HepG2 (cell line): ENCODE results near the gene WSCD1. TPM values are rescaled to one million over a fixed set of nuclear protein-coding genes. Genes with fewer than 3 reads are reported as not detected.

Experiments used
- ATAC-seq: fragments of 200-7000 bp; cut with Tn5 transposase; 3 replicates; pipeline ENCODE4 v1.9.1; 2020; ENCODE audit warnings: mild to moderate bottlenecking, moderate library complexity
- BruUV-seq: library from RNA; stranded (reverse); fragments of 400-500 nt; replicated peaks from 2 replicates; lab custom pipeline; 2021; lab: Mats Ljungman, UMichigan
- CTCF ChIA-PET: fragments of 300-600 bp; formaldehyde crosslinking; extraction: SDS; loops from one replicate; lab custom pipeline; 2021; ENCODE audit warnings: low total read pairs, inconsistent platforms, low intra/inter-chr PET ratio; lab: Yijun Ruan, JAX
- POLR2A ChIA-PET: fragments of 350-600 bp; sonication (Branson Sonifier 250); formaldehyde crosslinking; loops from one replicate; lab custom pipeline; 2020; ENCODE audit warnings: antibody characterized with exemption, inconsistent platforms; lab: Yijun Ruan, JAX
- DNase-seq: peaks from one replicate; pipeline ENCODE4 v3.0.0-alpha.2; 2015; ENCODE audit warnings: low spot score
- FAIRE-seq: peaks from 3 replicates; lab custom pipeline; 2011; peaks lifted over from hg19 to GRCh38; lab: Jason Lieb, UNC
- H2AFZ ChIP-seq: one replicate; pipeline ENCODE4 v1.6.1; 2011; ENCODE audit warnings: low read length, inconsistent platforms
- H3K27ac ChIP-seq: fragments of 300-600 bp; 3 replicates; pipeline ENCODE4 v1.8.0; 2011; ENCODE audit warnings: mixed run types, mild to moderate bottlenecking, mixed read lengths, low read length, inconsistent platforms; ENCODE audit not compliant: insufficient read depth; ENCODE audit errors: extremely low read length
- H3K27me3 ChIP-seq, 2 experiments: fragments of 200-600 bp in 1 of 2; 2 replicates in 1 of 2; 3 replicates in 1 of 2; pipeline versions ENCODE4 v1.6.0 to v1.8.0; 2011; ENCODE audit warnings: low read length in 2 of 2, mild to moderate bottlenecking in 2 of 2, moderate library complexity in 2 of 2, inconsistent platforms in 1 of 2; ENCODE audit not compliant: insufficient read depth in 2 of 2, control insufficient read depth in 1 of 2
- H3K36me3 ChIP-seq, 2 experiments: fragments of 200-600 bp in 1 of 2; replicated peaks in 1 of 2; 2 replicates in 1 of 2; 3 replicates in 1 of 2; pipeline versions ENCODE4 v1.5.1 to v1.8.0; 2011; ENCODE audit warnings: low read length in 2 of 2, inconsistent platforms in 1 of 2; ENCODE audit not compliant: insufficient read depth in 2 of 2, control insufficient read depth in 1 of 2
- H3K4me1 ChIP-seq: 2 replicates; pipeline ENCODE4 v1.5.1; 2012; ENCODE audit warnings: low read length, inconsistent platforms; ENCODE audit not compliant: insufficient read depth
- H3K4me2 ChIP-seq: 2 replicates; pipeline ENCODE4 v1.6.0; 2011; ENCODE audit warnings: low read depth, low read length, inconsistent platforms
- H3K4me3 ChIP-seq, 3 experiments: fragments of 200-600 bp in 1 of 3; sonication (generic), shearing (Covaris generic) in 1 of 3; replicated peaks in 1 of 3; 2 replicates each; pipeline ENCODE4 v1.5.1; 2011 to 2016; ENCODE audit warnings: low read length in 3 of 3, inconsistent platforms in 2 of 3, low read depth in 2 of 3, mild to moderate bottlenecking in 2 of 3, control low read depth in 1 of 3, mixed read lengths in 1 of 3; ENCODE audit not compliant: insufficient read depth in 1 of 3
- H3K79me2 ChIP-seq: one replicate; pipeline ENCODE4 v1.6.1; 2011; ENCODE audit warnings: low read length, inconsistent platforms; ENCODE audit not compliant: insufficient read depth
- H3K9ac ChIP-seq: 2 replicates; pipeline ENCODE4 v1.6.0; 2011; ENCODE audit warnings: mild to moderate bottlenecking, low read depth, low read length, inconsistent platforms; ENCODE audit not compliant: insufficient read depth
- H3K9me3 ChIP-seq: 2 replicates; pipeline ENCODE4 v1.5.1; 2012; ENCODE audit warnings: mild to moderate bottlenecking, low read length
- H4K20me1 ChIP-seq: 2 replicates; pipeline ENCODE4 v1.6.0; 2011; ENCODE audit warnings: inconsistent platforms, mild to moderate bottlenecking, low read length, moderate library complexity; ENCODE audit not compliant: insufficient read depth
- BRD4 ChIP-seq: sonication (generic); formaldehyde crosslinking; IDR thresholded peaks from 2 replicates; pipeline ENCODE4 v1.4.0; 2020; ENCODE audit warnings: missing genetic modification reagents
- CHD2 ChIP-seq: IDR thresholded peaks from 2 replicates; pipeline ENCODE4 v1.6.1; 2011; ENCODE audit warnings: low read depth, low read length, improper control_type of control experiment
- HMGXB3 ChIP-seq: sonication (generic); formaldehyde crosslinking; IDR thresholded peaks from 2 replicates; pipeline ENCODE4 v1.4.0; 2020; ENCODE audit warnings: missing genetic modification reagents, borderline replicate concordance
- IRX3 ChIP-seq: sonication (generic); formaldehyde crosslinking; IDR thresholded peaks from 2 replicates; pipeline ENCODE4 v1.8.1; 2023; ENCODE audit warnings: mild to moderate bottlenecking, low read depth, missing genetic modification reagents, borderline replicate concordance
- KDM3A ChIP-seq: IDR thresholded peaks from 2 replicates; pipeline ENCODE4 v1.6.1; 2018; ENCODE audit warnings: low read depth, missing compliant biosample characterization
- MIER3 ChIP-seq: IDR thresholded peaks from 2 replicates; pipeline ENCODE4 v1.6.1; 2016; ENCODE audit warnings: missing compliant biosample characterization, borderline replicate concordance
- MZF1 ChIP-seq: sonication (generic); formaldehyde crosslinking; IDR thresholded peaks from 2 replicates; pipeline ENCODE4 v1.8.1; 2023; ENCODE audit warnings: mild to moderate bottlenecking, missing genetic modification reagents, borderline replicate concordance
- STAG1 ChIP-seq: sonication (generic); formaldehyde crosslinking; IDR thresholded peaks from 2 replicates; pipeline ENCODE4 v1.4.0; 2020; ENCODE audit warnings: missing genetic modification reagents
- ZNF251 ChIP-seq: sonication (generic); formaldehyde crosslinking; IDR thresholded peaks from 2 replicates; pipeline ENCODE4 v1.9.0; 2021; ENCODE audit warnings: mild to moderate bottlenecking, missing genetic modification reagents
- ZNF713 ChIP-seq: sonication (generic); formaldehyde crosslinking; IDR thresholded peaks from 2 replicates; pipeline ENCODE4 v1.4.0; 2020; ENCODE audit warnings: mild to moderate bottlenecking, missing genetic modification reagents
- WGBS: methylation state at CpG from one replicate; pipeline ENCODE4 v1.1.6; 2017; ENCODE audit warnings: low lambda C conversion rate; 5-methylcytosine and 5-hydroxymethylcytosine counted together
- in situ Hi-C: cut with HindIII; loops from 2 replicates; pipeline ENCODE4 v1.10.0; 2017; ENCODE audit warnings: low pct_unique_long_range_greater_than_20kb; ENCODE audit not compliant: extremely low pct_ligation_motif_present
- intact Hi-C: fragments of 100-400 bp; cut with micrococcal nuclease; formaldehyde crosslinking; loops from one replicate; pipeline ENCODE4 v1.10.0; 2022; ENCODE audit not compliant: unreplicated experiment
- polyA plus RNA-seq, 8 experiments: library from polyadenylated mRNA; depleted of rRNA in 3 of 8; stranded (reverse) in 7 of 8; unstranded in 1 of 8; fragments of >200 nt; fragmentation: Illumina TruSeq in 4 of 8; extraction: Trizol in 4 of 8; gene quantifications; 2 replicates each; pipeline versions ENCODE4 v1.2.1 to v1.2.3, GENCODE V29; 2011 to 2016; ENCODE audit warnings: low read depth in 4 of 8, missing spikeins in 1 of 8, mixed read lengths in 1 of 8; ENCODE audit not compliant: insufficient read depth in 1 of 8
- total RNA-seq, 5 experiments: library from RNA; depleted of rRNA; stranded (reverse); fragments of >200 nt; fragmentation: Illumina TruSeq; extraction: Trizol; gene quantifications; 2 replicates each; pipeline ENCODE4 v1.2.3, GENCODE V29; 2016; ENCODE audit warnings: low read depth in 1 of 5
- TF ChIP-seq, protein P1 (sequence below): sonication (generic); formaldehyde crosslinking; IDR thresholded peaks from 2 replicates; pipeline ENCODE4 v1.5.0; 2020; ENCODE audit warnings: mild to moderate bottlenecking, missing genetic modification reagents, moderate library complexity

WSCD1 gene
- total and polyA plus RNA-seq, 2 of the 13 experiments (the other 11 are each of a cell fraction or from before 2014, with no cell fraction given): 0.24 to 2.7 TPM

GRCh38 chr17:6045621-6046357 is 24.4 kb upstream of the WSCD1 start:
- POLR2A ChIA-PET: no interaction called here
- intact Hi-C loops: no loop called here
- Histone ChIP-seq H2AFZ (no peak overlapping the region), H3K27ac (no peak overlapping the region), H3K27me3 (peaks cover 0 to 8% of the 10 kb centered on the region in 2 experiments; a peak in 1 of 5 replicates), H3K4me1 (peaks cover 4% of the 10 kb centered on the region), H3K9me3 (no peaks in the 10 kb centered on the region), H3K4me3 (no peak overlapping the region), H3K4me2 (no peak overlapping the region)
- no TSS peak for BruUV-seq
- FAIRE-seq (no peak), DNase-seq (no peak)
- TF ChIP-seq, protein P1, sequence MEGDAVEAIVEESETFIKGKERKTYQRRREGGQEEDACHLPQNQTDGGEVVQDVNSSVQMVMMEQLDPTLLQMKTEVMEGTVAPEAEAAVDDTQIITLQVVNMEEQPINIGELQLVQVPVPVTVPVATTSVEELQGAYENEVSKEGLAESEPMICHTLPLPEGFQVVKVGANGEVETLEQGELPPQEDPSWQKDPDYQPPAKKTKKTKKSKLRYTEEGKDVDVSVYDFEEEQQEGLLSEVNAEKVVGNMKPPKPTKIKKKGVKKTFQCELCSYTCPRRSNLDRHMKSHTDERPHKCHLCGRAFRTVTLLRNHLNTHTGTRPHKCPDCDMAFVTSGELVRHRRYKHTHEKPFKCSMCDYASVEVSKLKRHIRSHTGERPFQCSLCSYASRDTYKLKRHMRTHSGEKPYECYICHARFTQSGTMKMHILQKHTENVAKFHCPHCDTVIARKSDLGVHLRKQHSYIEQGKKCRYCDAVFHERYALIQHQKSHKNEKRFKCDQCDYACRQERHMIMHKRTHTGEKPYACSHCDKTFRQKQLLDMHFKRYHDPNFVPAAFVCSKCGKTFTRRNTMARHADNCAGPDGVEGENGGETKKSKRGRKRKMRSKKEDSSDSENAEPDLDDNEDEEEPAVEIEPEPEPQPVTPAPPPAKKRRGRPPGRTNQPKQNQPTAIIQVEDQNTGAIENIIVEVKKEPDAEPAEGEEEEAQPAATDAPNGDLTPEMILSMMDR: 0 out of 2 replicates have a peak, but pooled peaks have one; percentile 12
- TF ChIP-seq MZF1 (CRISPR knock-in tag) (no peak), STAG1 (CRISPR knock-in tag) (peak; percentile 35)
- TF ChIP-seq, all 625 proteins: peak for 2
- ATAC-seq: no peak
- H3K9ac ChIP-seq: no peak overlapping the region
- 60% methylated on average over 6 of the region's 6 CpGs for WGBS
- CTCF ChIA-PET: no interaction called here
- H3K79me2 ChIP-seq: no peaks in the 10 kb centered on the region
- in situ Hi-C loops: no loop called here
- H3K36me3 ChIP-seq: no peaks in the 10 kb centered on the region
- H4K20me1 ChIP-seq: no peaks in the 10 kb centered on the region

GRCh38 chr17:6046431-6046830 is 23.7 kb upstream of the WSCD1 start:
- Histone ChIP-seq H3K79me2 (no peaks in the 10 kb centered on the region), H3K4me1 (no peaks in the 10 kb centered on the region), H3K4me2 (no peak overlapping the region), H2AFZ (no peak overlapping the region), H3K9ac (no peak overlapping the region), H3K27me3 (0 out of 5 replicates have a peak, but pooled peaks cover 0 to 3% of the 10 kb centered on the region in 2 experiments), H4K20me1 (no peaks in the 10 kb centered on the region), H3K4me3 (no peak overlapping the region), H3K9me3 (no peaks in the 10 kb centered on the region), H3K36me3 (no peaks in the 10 kb centered on the region), H3K27ac (no peak overlapping the region)
- BruUV-seq: no TSS peak
- ATAC-seq (no peak), FAIRE-seq (no peak), DNase-seq (no peak)
- CTCF ChIA-PET: no interaction called here
- in situ Hi-C loops: no loop called here
- POLR2A ChIA-PET: no interaction called here
- intact Hi-C loops: no loop called here
- 41% methylated on average over 4 of the region's 4 CpGs for WGBS
- TF ChIP-seq MIER3 (CRISPR knock-in tag): no peak
- TF ChIP-seq KDM3A (CRISPR knock-in tag): no peak
- no peak for TF ChIP-seq BRD4 (CRISPR knock-in tag)
- TF ChIP-seq HMGXB3 (CRISPR knock-in tag): no peak
- no peak for TF ChIP-seq CHD2
- TF ChIP-seq ZNF251 (CRISPR knock-in tag): no peak
- TF ChIP-seq ZNF713 (CRISPR knock-in tag): no peak
- no peak for TF ChIP-seq IRX3 (CRISPR knock-in tag)
